Measurements from ENCODE around the gene KRT38.

KRT38 gene

GRCh38 chr17:41467561-41467960, 26.8 kb upstream of the KRT38 start:
- no peak for DNase-seq
- Histone ChIP-seq H3K27me3 (ENCODE audit: insufficient read depth, low read depth, severe bottlenecking) (peaks cover 95% of the 10 kb centered on the region), H3K9me3 (ENCODE audit: severe bottlenecking) (peaks cover 33% of the 10 kb centered on the region), H3K4me3 (ENCODE audit: low read depth, low read length) (no peak overlapping the region), H3K27ac (no peak overlapping the region), H3K36me3 (no peaks in the 10 kb centered on the region)
- no peak for TF ChIP-seq CTCF (IDR thresholded peaks at IDR 0.05; ENCODE audit: low read depth, low read length)

GRCh38 chr17:41466988-41467387, 26.2 kb upstream of the KRT38 start, which contains the start of gene KRT32:
KRT32 (minus strand) TSS chr17:41467386; CDS start chr17:41467325, 61 bp downstream.
- Histone ChIP-seq H3K9me3 (ENCODE audit: severe bottlenecking) (peaks cover 30% of the 10 kb centered on the region), H3K27me3 (ENCODE audit: insufficient read depth, low read depth, severe bottlenecking) (peaks cover 95% of the 10 kb centered on the region), H3K36me3 (no peaks in the 10 kb centered on the region), H3K4me3 (ENCODE audit: low read depth, low read length) (no peak within 1 kb of the TSS), H3K27ac (no peak within 1 kb of the TSS)
- no peak for TF ChIP-seq CTCF (IDR thresholded peaks at IDR 0.05; ENCODE audit: low read depth, low read length)
- no peak for DNase-seq

- Histone ChIP-seq H3K9me3 (ENCODE audit: severe bottlenecking) (peaks cover 19% of the 10 kb centered on the region), H3K36me3 (no peaks in the 10 kb centered on the region), H3K27ac (no peak overlapping the region), H3K4me3 (ENCODE audit: low read depth, low read length) (no peak overlapping the region), H3K27me3 (ENCODE audit: insufficient read depth, low read depth, severe bottlenecking) (peaks cover 99% of the 10 kb centered on the region)
- DNase-seq: no peak
- no peak for TF ChIP-seq CTCF (IDR thresholded peaks at IDR 0.05; ENCODE audit: low read depth, low read length)
Measured at GRCh38 chr17:41464682-41465081, 23.9 kb upstream of the KRT38 start.

- H3K27ac ChIP-seq: no peak overlapping the region
- no peak for DNase-seq
- peaks cover 100% of the 10 kb centered on the region for H3K27me3 ChIP-seq (ENCODE audit: insufficient read depth, low read depth, severe bottlenecking)
- no peak overlapping the region for H3K4me3 ChIP-seq (ENCODE audit: low read depth, low read length)
- TF ChIP-seq CTCF (IDR thresholded peaks at IDR 0.05; ENCODE audit: low read depth, low read length): no peak
- H3K36me3 ChIP-seq: no peaks in the 10 kb centered on the region
- H3K9me3 ChIP-seq (ENCODE audit: severe bottlenecking): peaks cover 17% of the 10 kb centered on the region
Measured at GRCh38 chr17:41464173-41464572, 23.4 kb upstream of the KRT38 start.

GRCh38 chr17:41463746-41464145, 23.0 kb upstream of the KRT38 start:
- Histone ChIP-seq H3K4me3 (ENCODE audit: low read depth, low read length) (no peak overlapping the region), H3K36me3 (no peaks in the 10 kb centered on the region), H3K27ac (no peak overlapping the region), H3K27me3 (ENCODE audit: insufficient read depth, low read depth, severe bottlenecking) (peaks cover 100% of the 10 kb centered on the region), H3K9me3 (ENCODE audit: severe bottlenecking) (peaks cover 13% of the 10 kb centered on the region)
- no peak for TF ChIP-seq CTCF (IDR thresholded peaks at IDR 0.05; ENCODE audit: low read depth, low read length)
- DNase-seq: no peak

GRCh38 chr17:41462705-41463104, 21.9 kb upstream of the KRT38 start:
- H3K9me3 ChIP-seq (ENCODE audit: severe bottlenecking): peaks cover 7% of the 10 kb centered on the region
- H3K36me3 ChIP-seq: no peaks in the 10 kb centered on the region
- no peak overlapping the region for H3K4me3 ChIP-seq (ENCODE audit: low read depth, low read length)
- no peak for TF ChIP-seq CTCF (IDR thresholded peaks at IDR 0.05; ENCODE audit: low read depth, low read length)
- H3K27ac ChIP-seq: no peak overlapping the region
- H3K27me3 ChIP-seq (ENCODE audit: insufficient read depth, low read depth, severe bottlenecking): peaks cover 100% of the 10 kb centered on the region
- no peak for DNase-seq

Measured in WERI-Rb-1 (cell line).